AG04449 (cell line): ENCODE measurements around the gene TNFRSF21.

Experiments
- CTCF ChIA-PET: fragments of 350-600 bp; formaldehyde crosslinking; extraction: SDS; loops from one replicate; lab custom pipeline; 2021; ENCODE audit warnings: antibody characterized with exemption; lab: Yijun Ruan, JAX
- POLR2A ChIA-PET: fragments of 400-600, 350-600 bp; formaldehyde crosslinking; extraction: SDS; loops from one replicate; lab custom pipeline; 2020; ENCODE audit warnings: antibody characterized with exemption, inconsistent platforms; lab: Yijun Ruan, JAX
- DNase-seq: peaks from one replicate; pipeline ENCODE4 v3.0.0-alpha.2; 2010; ENCODE audit warnings: low read depth, low spot score
- H3K4me3 ChIP-seq: 2 replicates; pipeline ENCODE4 v1.5.1; 2011; ENCODE audit warnings: low read depth, mild to moderate bottlenecking, control low read depth, low read length
- TF ChIP-seq, protein P1 (sequence below): IDR thresholded peaks from one replicate; pipeline ENCODE4 v1.5.1; 2011; ENCODE audit warnings: mild to moderate bottlenecking, moderate library complexity, low read length, control low read depth, inconsistent platforms; ENCODE audit not compliant: insufficient read depth; ENCODE audit errors: missing control alignments

TNFRSF21 gene

DNA sequence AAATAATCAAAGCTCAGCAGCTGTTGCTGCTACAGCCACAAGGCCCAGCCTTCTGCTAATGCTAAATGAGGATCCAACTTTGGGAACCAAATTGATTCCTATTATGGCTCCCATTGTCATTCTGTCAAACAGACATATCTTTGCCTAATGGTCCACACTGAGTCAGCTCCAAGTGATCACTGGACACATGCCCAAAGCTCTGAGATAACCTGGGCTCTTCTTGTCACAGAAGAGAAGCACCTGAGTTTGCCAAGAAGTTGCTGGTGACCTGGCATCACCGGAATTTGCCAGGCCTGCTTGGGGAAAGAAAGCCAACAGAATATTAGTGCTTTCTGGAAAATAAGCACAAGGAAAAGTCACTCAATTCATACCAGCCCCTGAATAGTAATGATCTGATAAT lies 5.8 kb downstream of the TNFRSF21 start:
- CTCF ChIA-PET, result interaction anchor here (1.3 to 15.2 kb wide), 2 partner anchors 14 to 208 kb away, joined by 3 to 331 read pairs; no protein-coding TSS in a partner anchor
- POLR2A ChIA-PET, result no interaction called here
- TF ChIP-seq, protein P1, sequence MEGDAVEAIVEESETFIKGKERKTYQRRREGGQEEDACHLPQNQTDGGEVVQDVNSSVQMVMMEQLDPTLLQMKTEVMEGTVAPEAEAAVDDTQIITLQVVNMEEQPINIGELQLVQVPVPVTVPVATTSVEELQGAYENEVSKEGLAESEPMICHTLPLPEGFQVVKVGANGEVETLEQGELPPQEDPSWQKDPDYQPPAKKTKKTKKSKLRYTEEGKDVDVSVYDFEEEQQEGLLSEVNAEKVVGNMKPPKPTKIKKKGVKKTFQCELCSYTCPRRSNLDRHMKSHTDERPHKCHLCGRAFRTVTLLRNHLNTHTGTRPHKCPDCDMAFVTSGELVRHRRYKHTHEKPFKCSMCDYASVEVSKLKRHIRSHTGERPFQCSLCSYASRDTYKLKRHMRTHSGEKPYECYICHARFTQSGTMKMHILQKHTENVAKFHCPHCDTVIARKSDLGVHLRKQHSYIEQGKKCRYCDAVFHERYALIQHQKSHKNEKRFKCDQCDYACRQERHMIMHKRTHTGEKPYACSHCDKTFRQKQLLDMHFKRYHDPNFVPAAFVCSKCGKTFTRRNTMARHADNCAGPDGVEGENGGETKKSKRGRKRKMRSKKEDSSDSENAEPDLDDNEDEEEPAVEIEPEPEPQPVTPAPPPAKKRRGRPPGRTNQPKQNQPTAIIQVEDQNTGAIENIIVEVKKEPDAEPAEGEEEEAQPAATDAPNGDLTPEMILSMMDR, result no peak
- no peak for DNase-seq
- H3K4me3 ChIP-seq, result no peak overlapping the region

DNA sequence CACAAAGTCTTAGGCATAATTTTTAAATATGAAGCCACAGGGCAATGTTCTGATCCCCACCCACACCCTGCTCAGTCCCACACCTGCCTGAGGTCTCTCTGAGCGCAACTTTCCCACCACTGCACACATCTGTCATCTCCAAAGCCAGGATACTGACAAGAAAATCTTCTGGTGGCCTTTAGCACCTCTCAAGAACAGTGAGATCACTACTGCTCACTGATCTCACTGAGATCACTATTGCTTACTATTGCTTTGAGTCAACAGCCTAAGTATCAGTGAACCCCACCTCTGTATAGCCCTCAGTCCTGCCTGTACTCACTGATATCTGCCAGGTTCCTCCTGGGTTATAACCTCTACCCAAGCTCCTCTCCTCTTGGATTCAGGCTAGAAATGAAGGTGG lies 6.4 kb downstream of the TNFRSF21 start:
- TF ChIP-seq, protein P1, result no peak
- no peak for DNase-seq
- POLR2A ChIA-PET, result no interaction called here
- no peak overlapping the region for H3K4me3 ChIP-seq
- CTCF ChIA-PET, result interaction anchor here (1.3 to 15.2 kb wide), 2 partner anchors 13 to 208 kb away, joined by 3 to 331 read pairs; no protein-coding TSS in a partner anchor

DNA sequence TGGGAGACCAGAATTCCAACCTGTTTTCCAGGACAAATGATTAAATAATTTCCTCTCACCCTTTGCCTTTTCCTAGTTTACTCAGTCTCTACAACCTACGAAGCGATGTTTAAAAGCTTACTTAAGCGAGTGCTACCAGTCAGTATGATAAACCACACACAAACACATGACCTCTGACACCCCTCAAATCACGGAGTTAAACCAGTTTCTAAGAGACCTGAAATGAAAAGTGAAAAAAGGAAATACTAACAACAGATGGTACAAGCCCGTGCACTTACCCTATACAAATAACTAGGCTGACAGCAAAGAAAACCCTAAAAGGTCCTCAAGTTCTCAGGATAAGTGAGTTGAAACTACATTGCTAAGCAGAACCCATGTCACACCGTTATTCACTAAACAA lies 7.7 kb downstream of the TNFRSF21 start:
- DNase-seq, result no peak
- POLR2A ChIA-PET, result no interaction called here
- TF ChIP-seq, protein P1, result no peak
- CTCF ChIA-PET, result interaction anchor here (1.4 kb wide), 1 partner anchor 206 kb away, joined by 3 read pairs; no protein-coding TSS in a partner anchor
- H3K4me3 ChIP-seq, result no peak overlapping the region

DNA sequence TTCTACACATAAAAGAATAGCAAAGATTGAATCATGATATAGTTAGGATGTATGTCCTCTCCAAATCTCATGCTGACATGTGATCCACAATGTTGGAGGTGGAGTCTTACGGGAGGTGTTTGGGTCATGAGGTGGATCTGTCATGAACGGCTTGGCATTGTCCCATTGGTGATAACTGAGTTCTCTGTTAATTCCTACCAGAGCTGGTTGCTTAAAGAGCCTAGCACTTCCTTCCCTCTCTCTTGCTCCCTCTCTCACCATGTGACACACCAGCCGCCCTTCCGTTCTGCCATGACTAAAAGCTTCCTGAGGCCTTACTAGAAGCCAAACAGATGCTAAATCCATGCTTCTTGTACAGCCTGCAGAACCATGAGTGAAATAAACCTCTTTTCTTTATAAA lies 8.3 kb downstream of the TNFRSF21 start:
- H3K4me3 ChIP-seq, result no peak overlapping the region
- TF ChIP-seq, protein P1, result no peak
- ChIA-PET CTCF (interaction anchor here (1.0 to 1.4 kb wide), 3 partner anchors 9 to 205 kb away, joined by 3 to 4 read pairs (median 3); no protein-coding TSS in a partner anchor), POLR2A (no interaction called here)
- no peak for DNase-seq

DNA sequence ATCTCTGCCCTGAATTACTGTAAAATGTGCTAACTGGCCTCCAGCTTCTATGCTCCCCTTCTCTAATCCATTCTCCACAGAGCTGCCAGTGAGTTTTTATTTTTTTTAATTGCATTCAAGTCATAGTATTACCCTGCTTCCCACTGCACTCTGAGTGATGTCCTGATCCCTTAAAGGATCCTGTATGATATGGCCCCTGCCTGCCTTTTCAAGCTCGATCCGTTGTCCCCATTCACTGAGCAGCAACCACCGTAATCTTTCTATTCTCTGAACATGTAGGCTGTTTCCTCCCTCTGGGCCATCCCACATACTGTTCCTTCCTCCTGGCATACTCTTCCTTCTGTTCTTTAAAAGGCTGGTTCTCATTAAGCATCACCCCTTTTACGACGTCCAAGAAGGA lies 9.3 kb downstream of the TNFRSF21 start:
- ChIA-PET POLR2A (no interaction called here), CTCF (interaction anchor here (1.0 to 1.4 kb wide), 3 partner anchors 10 to 203 kb away, joined by 3 to 5 read pairs (median 4); no protein-coding TSS in a partner anchor)
- no peak for DNase-seq
- TF ChIP-seq, protein P1, result no peak
- H3K4me3 ChIP-seq, result no peak overlapping the region

DNA sequence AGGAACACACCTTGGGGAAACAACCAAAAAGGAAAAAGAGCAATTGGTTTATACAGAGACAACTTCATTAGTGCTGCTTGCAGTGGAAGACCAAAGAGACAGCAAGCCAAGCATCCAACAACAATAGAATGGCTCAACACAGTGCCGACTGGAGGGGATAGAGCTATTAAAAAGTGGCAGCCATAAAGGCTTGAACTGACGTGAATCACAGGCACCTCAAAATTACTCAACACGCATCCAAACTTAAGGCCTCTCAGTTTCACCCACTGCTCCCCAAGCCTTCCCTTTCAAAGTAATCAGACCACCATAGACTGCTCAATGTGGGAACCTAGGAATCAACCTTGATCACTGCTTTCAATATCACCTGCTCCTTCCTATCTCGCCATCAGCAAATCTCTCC lies 9.7 kb downstream of the TNFRSF21 start:
- H3K4me3 ChIP-seq, result no peak overlapping the region
- DNase-seq, result no peak
- CTCF ChIA-PET, result interaction anchor here (1.2 kb wide), 1 partner anchor 11 kb away, joined by 5 read pairs; no protein-coding TSS in a partner anchor
- POLR2A ChIA-PET, result no interaction called here
- TF ChIP-seq, protein P1, result no peak
